ENCODE results near the gene PDIA6. TPM values are rescaled to one million over a fixed set of nuclear protein-coding genes. Genes with fewer than 3 reads are reported as not detected.
A peak's percentile ranks its signal among the peaks of the same experiment; 100 is the strongest.
"Not testable (repeated sequence)": the region's sequence is repeated elsewhere in the genome, so short reads cannot be mapped to it uniquely, and the experiment has no call there.

The PDIA6 gene
- total RNA-seq, 5 donors from 2014 or later (not counting 1 experiment from before 2014, with no cell fraction given): 32.6 to 72.3 (median 50.9) TPM

DNA sequence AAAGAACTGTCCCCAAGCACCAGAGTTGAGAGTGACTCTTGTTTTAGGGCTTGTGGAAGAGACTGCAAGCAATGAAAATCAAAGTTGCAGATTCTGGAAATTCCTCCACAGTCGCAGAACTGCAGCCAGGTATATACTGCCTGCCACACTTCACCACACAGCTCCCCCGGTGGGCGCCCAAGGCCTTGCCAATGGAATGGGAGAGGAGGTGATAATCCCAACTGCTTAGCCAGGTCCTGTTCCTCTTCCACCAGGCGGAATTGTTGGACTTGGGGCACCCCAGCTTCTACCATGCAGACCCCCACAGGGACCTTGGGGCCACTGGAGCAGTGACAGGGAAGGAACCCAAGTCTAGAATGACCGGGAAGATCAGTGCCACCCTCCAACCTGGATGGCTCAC is 4.8 kb upstream of the PDIA6 start:
- H3K27ac Mint-ChIP-seq: no peak overlapping the region
- peaks cover 0 to 3% (median 3%) of the 10 kb centered on the region in 3 donors for H3K4me1 Mint-ChIP-seq
- WGBS (ENCODE audit: insufficient coverage): no CpG with 5 or more reads among the region's 5 CpGs

DNA sequence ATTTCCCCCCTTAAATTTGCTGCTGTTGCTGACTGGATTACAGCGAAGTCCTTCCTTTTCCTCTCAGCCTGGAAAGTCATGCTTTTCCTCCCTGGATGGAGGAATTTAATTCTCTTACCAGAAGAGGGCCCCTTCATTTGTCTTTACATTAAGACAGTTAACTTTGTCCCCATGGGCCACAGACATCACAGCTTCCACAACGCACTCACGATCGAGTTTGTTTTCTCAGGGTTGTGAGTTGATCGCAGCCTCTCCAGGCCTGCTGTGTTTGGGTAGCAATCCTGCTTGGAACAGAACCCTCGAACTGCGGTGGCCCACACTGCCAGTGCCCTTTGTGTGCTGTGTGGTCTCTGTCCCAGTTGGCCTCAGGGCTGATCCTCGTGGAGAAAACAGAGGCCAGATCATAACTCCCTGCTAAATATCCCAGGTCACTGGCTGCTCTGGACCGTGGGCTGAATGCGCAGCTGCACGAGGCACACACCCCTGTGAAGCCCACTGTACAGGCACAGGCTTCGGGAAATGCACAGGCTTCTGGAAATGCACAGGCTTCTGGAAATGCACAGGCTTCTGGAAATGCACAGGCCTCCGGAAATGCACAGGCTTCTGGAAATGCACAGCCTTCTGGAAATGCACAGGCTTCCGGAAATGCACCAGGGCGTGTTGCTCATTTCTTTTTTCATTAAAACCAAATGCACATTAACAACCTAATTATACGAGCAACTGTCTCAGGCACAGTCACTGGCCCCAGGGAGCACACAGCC is 2.2 kb upstream of the PDIA6 start:
- H3K4me3 Mint-ChIP-seq: peak overlapping the region in 2 of 3 donors; percentile 49 to 89
- POLR2A ChIA-PET: no interaction called here
- no peaks in the 10 kb centered on the region for H3K9me3 Mint-ChIP-seq
- Histone ChIP-seq H3K4me3 (ENCODE audit: control insufficient read depth in 1 of 2, extremely low read depth in 1 of 2, low read length in 1 of 2) (no peak overlapping the region), H3K27me3 (replicated peaks in 1 of 2; ENCODE audit: control insufficient read depth in 2 of 2, extremely low read depth in 1 of 2, insufficient read depth in 2 of 2, low read length in 1 of 2) (peaks cover 0 to 3% of the 10 kb centered on the region in 2 experiments), H3K36me3 (ENCODE audit: control insufficient read depth in 2 of 2, extremely low read depth in 1 of 2, insufficient read depth in 1 of 2, low read length in 1 of 2) (no peaks in the 10 kb centered on the region), H3K4me1 (ENCODE audit: control insufficient read depth in 1 of 2, extremely low read depth in 1 of 2, insufficient read depth in 2 of 2, low read length in 2 of 2) (peaks cover 10 to 24% of the 10 kb centered on the region in 2 experiments), H3K9me3 (no peaks in the 10 kb centered on the region), H3K27ac (ENCODE audit: low read length) (no peak overlapping the region)
- H3K36me3 Mint-ChIP-seq: no peaks in the 10 kb centered on the region
- 88% methylated on average over 16 of the region's 16 CpGs for WGBS (ENCODE audit: insufficient coverage)
- H3K4me1 Mint-ChIP-seq: peaks cover 17 to 24% (median 23%) of the 10 kb centered on the region in 3 donors
- peaks cover 4 to 8% of the 10 kb centered on the region in 2 donors for H3K27me3 Mint-ChIP-seq
- ATAC-seq (replicated peaks in 1 of 4) (no peak), DNase-seq (no peak)
- no peak overlapping the region for H3K27ac Mint-ChIP-seq
- CTCF ChIA-PET: no interaction called here

More for the DNA sequence above, 4.8 kb upstream of the PDIA6 start:
- no peak overlapping the region for H3K4me3 Mint-ChIP-seq
- Histone ChIP-seq H3K27me3 (replicated peaks in 1 of 2; ENCODE audit: control insufficient read depth in 2 of 2, extremely low read depth in 1 of 2, insufficient read depth in 2 of 2, low read length in 1 of 2) (peaks cover 0 to 15% of the 10 kb centered on the region in 2 experiments), H3K4me1 (ENCODE audit: control insufficient read depth in 1 of 2, extremely low read depth in 1 of 2, insufficient read depth in 2 of 2, low read length in 2 of 2) (peaks cover 0 to 6% of the 10 kb centered on the region in 2 experiments), H3K4me3 (ENCODE audit: control insufficient read depth in 1 of 2, extremely low read depth in 1 of 2, low read length in 1 of 2) (no peak overlapping the region), H3K27ac (ENCODE audit: low read length) (no peak overlapping the region), H3K36me3 (ENCODE audit: control insufficient read depth in 2 of 2, extremely low read depth in 1 of 2, insufficient read depth in 1 of 2, low read length in 1 of 2) (no peaks in the 10 kb centered on the region), H3K9me3 (no peaks in the 10 kb centered on the region)
- CTCF ChIA-PET: no interaction called here
- POLR2A ChIA-PET: interaction anchor here (0.6 kb wide), 2 partner anchors 21 to 1957 kb away, joined by 3 read pairs; no protein-coding TSS in a partner anchor
- H3K36me3 Mint-ChIP-seq: no peaks in the 10 kb centered on the region
- ATAC-seq (replicated peaks in 1 of 4): no peak
- no peaks in the 10 kb centered on the region for H3K9me3 Mint-ChIP-seq
- peaks cover 4 to 21% of the 10 kb centered on the region in 2 donors for H3K27me3 Mint-ChIP-seq
- DNase-seq: peak in 3 of 35 experiments; percentile 17 to 28 (median 24)

DNA sequence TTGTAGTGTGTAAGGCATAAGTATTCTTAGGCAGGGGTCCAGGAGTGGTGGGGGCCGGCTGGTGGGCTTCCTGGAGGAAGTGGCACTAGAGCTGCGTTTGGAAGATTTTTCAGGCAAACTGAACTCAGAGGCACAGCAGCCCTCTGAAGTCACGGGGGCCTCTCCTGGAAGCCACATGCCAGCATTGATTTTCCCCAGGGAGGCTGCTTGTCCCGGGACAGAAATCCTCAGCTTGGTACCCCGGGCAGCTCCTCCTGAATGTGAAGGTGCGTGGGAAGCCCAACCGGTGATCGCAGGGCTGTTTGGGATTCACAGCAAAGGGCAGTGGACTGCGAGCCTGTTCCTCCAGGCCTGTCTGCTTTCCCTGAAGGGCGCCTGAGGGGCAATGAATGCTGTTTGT is 1.6 kb upstream of the PDIA6 start:
- H3K36me3 Mint-ChIP-seq: no peaks in the 10 kb centered on the region
- no peak overlapping the region for H3K27ac Mint-ChIP-seq
- no peak for ATAC-seq (replicated peaks in 1 of 4)
- Histone ChIP-seq H3K9me3 (no peaks in the 10 kb centered on the region), H3K36me3 (ENCODE audit: control insufficient read depth in 2 of 2, extremely low read depth in 1 of 2, insufficient read depth in 1 of 2, low read length in 1 of 2) (no peaks in the 10 kb centered on the region), H3K27ac (ENCODE audit: low read length) (no peak overlapping the region), H3K4me3 (ENCODE audit: control insufficient read depth in 1 of 2, extremely low read depth in 1 of 2, low read length in 1 of 2) (no peak overlapping the region), H3K4me1 (ENCODE audit: control insufficient read depth in 1 of 2, extremely low read depth in 1 of 2, insufficient read depth in 2 of 2, low read length in 2 of 2) (peaks cover 10 to 27% of the 10 kb centered on the region in 2 experiments), H3K27me3 (replicated peaks in 1 of 2; ENCODE audit: control insufficient read depth in 2 of 2, extremely low read depth in 1 of 2, insufficient read depth in 2 of 2, low read length in 1 of 2) (peaks cover 0 to 3% of the 10 kb centered on the region in 2 experiments)
- H3K27me3 Mint-ChIP-seq: peaks cover 4 to 6% of the 10 kb centered on the region in 2 donors
- H3K4me3 Mint-ChIP-seq: peak overlapping the region; percentile 45 to 89 (median 55)
- CTCF ChIA-PET: no interaction called here
- POLR2A ChIA-PET: no interaction called here
- peaks cover 17 to 28% (median 27%) of the 10 kb centered on the region in 3 donors for H3K4me1 Mint-ChIP-seq
- DNase-seq: no peak
- no peaks in the 10 kb centered on the region for H3K9me3 Mint-ChIP-seq
- WGBS (ENCODE audit: insufficient coverage): 89% methylated on average over 9 of the region's 10 CpGs

DNA sequence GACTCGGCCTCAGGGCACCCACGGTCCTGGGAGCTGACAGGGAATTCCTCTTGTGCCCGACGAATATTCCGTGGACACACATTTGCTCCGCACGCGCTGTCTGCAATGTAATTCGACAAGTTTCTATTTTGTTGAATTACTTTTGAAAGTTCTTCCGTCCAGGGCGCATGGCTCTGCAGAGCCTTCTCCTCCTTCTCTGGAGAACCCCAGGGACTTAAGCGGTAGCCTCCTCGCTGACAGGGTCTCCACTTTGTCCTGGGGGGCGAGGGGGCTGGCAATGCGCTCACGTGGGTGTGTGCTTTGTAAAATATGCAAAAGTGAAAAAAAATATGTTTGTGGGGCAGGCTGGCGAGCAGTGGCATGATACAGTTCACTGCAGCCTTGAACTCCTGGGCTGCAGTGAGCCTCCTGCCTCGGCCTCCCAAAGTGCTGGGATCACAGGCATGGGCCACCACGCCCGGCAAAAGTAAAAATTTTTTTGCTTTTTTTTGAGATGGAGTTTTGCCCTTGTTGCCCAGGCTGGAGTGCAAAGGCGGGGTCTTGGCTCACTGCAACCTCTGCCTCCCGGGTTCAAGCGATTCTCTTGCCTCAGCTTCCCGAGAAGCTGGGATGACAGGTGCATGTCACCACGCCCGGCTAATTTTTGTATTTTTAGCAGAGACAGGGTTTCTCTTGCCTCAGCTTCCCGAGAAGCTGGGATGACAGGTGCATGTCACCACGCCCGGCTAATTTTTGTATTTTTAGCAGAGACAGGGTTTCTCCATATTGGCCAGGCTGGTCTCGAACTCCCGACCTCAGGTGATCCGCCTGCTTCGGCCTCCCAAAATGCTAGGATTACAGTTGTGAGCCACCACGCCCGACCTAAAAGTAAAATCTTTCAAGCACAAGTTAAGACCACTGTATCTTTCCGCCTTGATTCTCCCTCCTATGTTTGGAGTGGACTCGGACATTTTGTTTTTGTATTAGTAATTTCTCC is 866 bp upstream of the PDIA6 start:
- H3K9me3 ChIP-seq; H3K27me3 ChIP-seq (replicated peaks in 1 of 2; ENCODE audit: control insufficient read depth in 2 of 2, extremely low read depth in 1 of 2, insufficient read depth in 2 of 2, low read length in 1 of 2); POLR2A ChIA-PET; H3K9me3 Mint-ChIP-seq; H3K36me3 Mint-ChIP-seq; H3K27me3 Mint-ChIP-seq; H3K36me3 ChIP-seq (ENCODE audit: control insufficient read depth in 2 of 2, extremely low read depth in 1 of 2, insufficient read depth in 1 of 2, low read length in 1 of 2): not testable (repeated sequence)
- peak in 1 of 4 experiments; percentile 0 for ATAC-seq (replicated peaks in 1 of 4)
- peak overlapping the region; percentile 18 for H3K27ac ChIP-seq (ENCODE audit: low read length)
- DNase-seq: peak in 1 of 35 experiments; percentile 11
- peak overlapping the region; percentile 80 to 89 (median 85) for H3K4me3 Mint-ChIP-seq
- CTCF ChIA-PET: interaction anchor here (1.6 to 1.9 kb wide), 2 partner anchors 12 to 19 kb away, joined by 5 to 6 read pairs; no protein-coding TSS in a partner anchor
- peak overlapping the region; percentile 57 to 66 for H3K4me3 ChIP-seq (ENCODE audit: control insufficient read depth in 1 of 2, extremely low read depth in 1 of 2, low read length in 1 of 2)
- H3K4me1 Mint-ChIP-seq: peaks cover 19 to 34% (median 33%) of the 10 kb centered on the region in 3 donors
- peak overlapping the region; percentile 60 to 83 for H3K27ac Mint-ChIP-seq
- peaks cover 10 to 32% of the 10 kb centered on the region in 2 experiments for H3K4me1 ChIP-seq (ENCODE audit: control insufficient read depth in 1 of 2, extremely low read depth in 1 of 2, insufficient read depth in 2 of 2, low read length in 2 of 2)
- WGBS (ENCODE audit: insufficient coverage): 55% methylated on average over 29 of the region's 37 CpGs

DNA sequence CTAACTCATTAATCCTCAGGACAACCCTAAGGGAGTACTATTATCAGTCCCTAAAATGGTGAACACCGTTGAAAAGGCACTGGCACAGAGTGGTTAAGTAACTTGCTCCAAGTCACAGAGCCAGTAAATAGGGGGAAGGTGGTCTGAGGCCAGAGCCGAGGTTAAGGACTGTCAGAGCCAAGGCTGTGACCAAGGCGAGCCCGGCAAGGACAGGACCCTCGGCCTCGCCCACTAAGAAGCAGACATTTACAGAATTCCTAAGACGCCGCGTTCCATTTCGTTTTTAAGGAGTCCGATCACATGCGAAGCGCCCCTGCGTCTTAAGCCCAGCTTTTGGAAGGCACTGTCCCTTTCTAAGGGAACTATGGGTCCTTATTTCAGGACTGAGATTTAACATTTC is 1.1 kb downstream of the PDIA6 start:
- no peak for ATAC-seq (replicated peaks in 1 of 4)
- POLR2A ChIA-PET: interaction anchor here (0.6 to 1.2 kb wide), 4 partner anchors 21 to 1857 kb away, joined by 3 to 4 read pairs (median 3); no protein-coding TSS in a partner anchor
- H3K4me3 ChIP-seq (ENCODE audit: control insufficient read depth in 1 of 2, extremely low read depth in 1 of 2, low read length in 1 of 2): peak overlapping the region; percentile 57 to 66

More for the DNA sequence above, 1.1 kb downstream of the PDIA6 start:
- H3K27me3 Mint-ChIP-seq: no peaks in the 10 kb centered on the region
- H3K4me1 Mint-ChIP-seq: peaks cover 34 to 52% (median 49%) of the 10 kb centered on the region in 3 donors
- peak overlapping the region; percentile 32 for H3K27ac ChIP-seq (ENCODE audit: low read length)
- H3K27ac Mint-ChIP-seq: peak overlapping the region; percentile 88
- WGBS (ENCODE audit: insufficient coverage): 24% methylated on average over 10 of the region's 14 CpGs
- H3K9me3 ChIP-seq: no peaks in the 10 kb centered on the region
- no peaks in the 10 kb centered on the region for H3K36me3 Mint-ChIP-seq
- H3K36me3 ChIP-seq (ENCODE audit: control insufficient read depth in 2 of 2, extremely low read depth in 1 of 2, insufficient read depth in 1 of 2, low read length in 1 of 2): no peaks in the 10 kb centered on the region
- H3K4me3 Mint-ChIP-seq: peak overlapping the region; percentile 89 to 93 (median 91)
- peaks cover 13 to 35% of the 10 kb centered on the region in 2 experiments for H3K4me1 ChIP-seq (ENCODE audit: control insufficient read depth in 1 of 2, extremely low read depth in 1 of 2, insufficient read depth in 2 of 2, low read length in 2 of 2)
- DNase-seq: no peak
- H3K9me3 Mint-ChIP-seq: no peaks in the 10 kb centered on the region
- H3K27me3 ChIP-seq (replicated peaks in 1 of 2; ENCODE audit: control insufficient read depth in 2 of 2, extremely low read depth in 1 of 2, insufficient read depth in 2 of 2, low read length in 1 of 2): no peaks in the 10 kb centered on the region
- CTCF ChIA-PET: interaction anchor here (1.2 to 1.9 kb wide), 5 partner anchors 10 to 319 kb away, joined by 3 to 6 read pairs (median 4); no protein-coding TSS in a partner anchor

All from T-cell (primary cell).